GM18520 (cell line): ENCODE results near the gene ZCCHC24.
"Not testable (repeated sequence)": the region's sequence is repeated elsewhere in the genome, so short reads cannot be mapped to it uniquely, and the experiment has no call there.

Experiments used
- ATAC-seq: cut with Tn5 transposase; IDR thresholded peaks from one replicate; pipeline ENCODE4 v1.9.1; 2021; ENCODE audit not compliant: unreplicated experiment

Gene ZCCHC24

DNA sequence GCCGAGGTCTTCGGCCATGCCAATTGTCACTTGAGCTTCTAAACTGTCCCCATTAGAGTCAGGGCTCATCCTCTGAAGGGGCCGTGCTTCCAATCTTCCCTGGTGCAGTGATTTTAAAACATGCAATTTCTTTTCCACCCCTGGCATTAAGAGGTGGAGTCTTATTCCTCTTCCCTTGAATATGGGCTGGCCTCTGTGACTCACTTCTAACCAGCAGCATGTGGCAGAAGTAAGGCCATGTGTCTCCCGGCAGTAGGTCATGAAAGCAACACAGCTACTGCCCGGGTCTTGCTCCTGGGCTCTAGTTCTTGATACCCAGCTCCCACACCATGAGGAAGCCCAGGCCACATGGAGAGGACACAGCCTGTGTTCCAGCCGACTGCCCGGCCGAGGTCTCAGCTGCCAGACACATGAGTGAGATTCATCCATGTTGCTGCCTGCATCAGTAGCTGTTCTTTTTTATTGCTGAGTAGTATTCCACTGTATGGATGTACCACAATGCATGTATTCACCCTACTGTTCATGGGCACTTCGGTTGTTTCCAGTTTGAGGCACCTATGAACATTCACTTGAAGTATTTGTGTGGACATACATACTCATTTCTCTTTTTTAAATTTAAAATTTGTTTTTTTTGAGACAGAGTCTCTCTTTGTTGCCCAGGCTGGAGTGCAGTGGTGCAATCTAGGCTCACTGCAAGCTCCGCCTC, 112.7 kb downstream of the ZCCHC24 start:
- not testable (repeated sequence) for ATAC-seq
